ENCODE measurements around the gene KRTAP2-1.
"Not testable (repeated sequence)": the region's sequence is repeated elsewhere in the genome, so short reads cannot be mapped to it uniquely, and the experiment has no call there.

DNA sequence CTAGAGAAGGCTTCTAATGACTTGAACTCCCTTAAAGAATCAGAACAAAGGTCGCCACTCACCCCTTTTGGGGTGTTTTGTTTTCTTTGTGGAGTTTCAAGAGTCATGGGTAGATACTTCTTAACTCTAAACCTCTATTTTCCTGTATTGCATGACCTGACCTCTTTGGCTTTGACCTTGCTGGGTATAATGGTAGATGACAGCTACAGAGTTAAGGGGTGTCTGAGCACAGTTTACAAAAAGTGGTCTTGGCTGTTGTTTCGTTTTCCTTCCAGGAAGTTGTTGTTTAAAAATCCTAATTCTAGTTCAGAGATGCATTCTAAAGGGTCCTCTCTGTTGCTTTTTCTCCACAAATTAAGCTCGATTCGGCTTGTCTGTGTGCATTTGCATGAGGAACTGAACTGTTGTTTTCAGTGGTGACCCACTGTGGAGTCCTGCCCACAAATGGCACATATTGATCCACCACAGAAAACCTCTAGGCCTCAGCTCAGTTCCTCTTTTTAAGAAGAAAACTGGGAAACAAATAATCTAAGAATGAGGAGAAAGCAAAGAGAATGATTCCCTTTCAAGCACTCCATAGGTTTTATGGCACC is 41.7 kb upstream of the KRTAP2-1 start:
- TF ChIP-seq, protein P1, sequence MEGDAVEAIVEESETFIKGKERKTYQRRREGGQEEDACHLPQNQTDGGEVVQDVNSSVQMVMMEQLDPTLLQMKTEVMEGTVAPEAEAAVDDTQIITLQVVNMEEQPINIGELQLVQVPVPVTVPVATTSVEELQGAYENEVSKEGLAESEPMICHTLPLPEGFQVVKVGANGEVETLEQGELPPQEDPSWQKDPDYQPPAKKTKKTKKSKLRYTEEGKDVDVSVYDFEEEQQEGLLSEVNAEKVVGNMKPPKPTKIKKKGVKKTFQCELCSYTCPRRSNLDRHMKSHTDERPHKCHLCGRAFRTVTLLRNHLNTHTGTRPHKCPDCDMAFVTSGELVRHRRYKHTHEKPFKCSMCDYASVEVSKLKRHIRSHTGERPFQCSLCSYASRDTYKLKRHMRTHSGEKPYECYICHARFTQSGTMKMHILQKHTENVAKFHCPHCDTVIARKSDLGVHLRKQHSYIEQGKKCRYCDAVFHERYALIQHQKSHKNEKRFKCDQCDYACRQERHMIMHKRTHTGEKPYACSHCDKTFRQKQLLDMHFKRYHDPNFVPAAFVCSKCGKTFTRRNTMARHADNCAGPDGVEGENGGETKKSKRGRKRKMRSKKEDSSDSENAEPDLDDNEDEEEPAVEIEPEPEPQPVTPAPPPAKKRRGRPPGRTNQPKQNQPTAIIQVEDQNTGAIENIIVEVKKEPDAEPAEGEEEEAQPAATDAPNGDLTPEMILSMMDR (IDR thresholded peaks at IDR 0.05) = not testable (repeated sequence)
- TF ChIP-seq EP300, POLR2A (IDR thresholded peaks at IDR 0.05): not testable (repeated sequence)

Data from sigmoid colon (tissue), 4 donors.